ENCODE results near the gene BPGM.

GRCh38 chr7:134625550-134625949 lies 21.1 kb upstream of the BPGM start:
- TF ChIP-seq CTCF (IDR thresholded peaks at IDR 0.05; ENCODE audit: low read depth, low read length, poor library complexity, severe bottlenecking) (no peak), EZH2phosphoT487 (IDR thresholded peaks at IDR 0.05; ENCODE audit: borderline replicate concordance, low read length) (no peak)
